ENCODE measurements around the gene TUFT1. TPM values are rescaled to one million over a fixed set of nuclear protein-coding genes. Genes with fewer than 3 reads are reported as not detected.

TUFT1 gene
- polyA plus RNA-seq, 3 donors = 1.5 to 1.7 (median 1.6) TPM

- WGBS (ENCODE audit: insufficient coverage) = no CpG with 5 or more reads among the region's 4 CpGs
- peaks cover 0 to 5% of the 10 kb centered on the region in 2 donors for H3K36me3 Mint-ChIP-seq
- peaks cover 12 to 18% (median 14%) of the 10 kb centered on the region in 3 donors for H3K27me3 Mint-ChIP-seq (ENCODE audit: low read depth in 3 of 3)
- no peak overlapping the region for H3K4me2 ChIP-seq (replicated peaks; ENCODE audit: extremely low read depth, low read length, poor library complexity, severe bottlenecking)
- peaks cover 11% of the 10 kb centered on the region for H3K4me1 Mint-ChIP-seq
- H3K36me3 ChIP-seq (replicated peaks in 1 of 2; ENCODE audit: control insufficient read depth in 1 of 2, insufficient read depth in 2 of 2, low read length in 2 of 2) = no peaks in the 10 kb centered on the region
- no peak overlapping the region for H3K4me3 Mint-ChIP-seq
- no peaks in the 10 kb centered on the region for H3K9me3 Mint-ChIP-seq
- H2AFZ ChIP-seq (ENCODE audit: insufficient read depth, low read depth, low read length, poor library complexity, severe bottlenecking) = no peak overlapping the region
- H3K79me2 ChIP-seq (ENCODE audit: insufficient read depth, low read length) = no peaks in the 10 kb centered on the region
- peaks cover 1 to 2% of the 10 kb centered on the region in 2 donors for H3K4me1 ChIP-seq (ENCODE audit: control insufficient read depth in 1 of 2, insufficient read depth in 2 of 2, low read length in 2 of 2)
- DNase-seq = no peak
- no peak for TF ChIP-seq CTCF (IDR thresholded peaks at IDR 0.05)
- no peaks in the 10 kb centered on the region for H3K9me3 ChIP-seq (replicated peaks in 1 of 2; ENCODE audit: control insufficient read depth in 1 of 2, insufficient read depth in 1 of 2, low read length in 2 of 2)
- no peak overlapping the region for H3K4me3 ChIP-seq (replicated peaks in 1 of 3; ENCODE audit: low read depth in 2 of 3, low read length in 3 of 3)
- intact Hi-C loops (cut with micrococcal nuclease) = no loop called here
- peaks cover 5 to 16% of the 10 kb centered on the region in 2 donors for H3K27me3 ChIP-seq (ENCODE audit: control insufficient read depth in 2 of 2, insufficient read depth in 2 of 2, low read length in 2 of 2)
- no peaks in the 10 kb centered on the region for H4K20me1 ChIP-seq (ENCODE audit: insufficient read depth, low read length)
- H3K9ac ChIP-seq (ENCODE audit: insufficient read depth, low read length, poor library complexity, severe bottlenecking) = no peak overlapping the region
- no peak overlapping the region for H3K27ac Mint-ChIP-seq
- H3K27ac ChIP-seq (ENCODE audit: low read depth in 1 of 2, low read length in 2 of 2) = no peak overlapping the region
These were observed 6.2 kb downstream of the TUFT1 start for GRCh38 chr1:151546011-151546925.

- no peak overlapping the region for H3K4me2 ChIP-seq (replicated peaks; ENCODE audit: extremely low read depth, low read length, poor library complexity, severe bottlenecking)
- Mint-ChIP-seq H3K36me3 (no peaks in the 10 kb centered on the region), H3K4me1 (peaks cover 6% of the 10 kb centered on the region), H3K4me3 (no peak overlapping the region), H3K27me3 (ENCODE audit: low read depth in 3 of 3) (peaks cover 2 to 8% (median 8%) of the 10 kb centered on the region in 3 donors), H3K27ac (peak overlapping the region in 1 of 7 donors; percentile 62), H3K9me3 (no peaks in the 10 kb centered on the region)
- no peak for TF ChIP-seq CTCF (IDR thresholded peaks at IDR 0.05)
- H3K79me2 ChIP-seq (ENCODE audit: insufficient read depth, low read length) = no peaks in the 10 kb centered on the region
- no peak overlapping the region for H3K27ac ChIP-seq (ENCODE audit: low read depth in 1 of 2, low read length in 2 of 2)
- intact Hi-C loops (cut with micrococcal nuclease) = no loop called here
- no peak overlapping the region for H3K4me3 ChIP-seq (replicated peaks in 1 of 3; ENCODE audit: low read depth in 2 of 3, low read length in 3 of 3)
- H2AFZ ChIP-seq (ENCODE audit: insufficient read depth, low read depth, low read length, poor library complexity, severe bottlenecking) = no peak overlapping the region
- no peak for DNase-seq
- no peaks in the 10 kb centered on the region for H4K20me1 ChIP-seq (ENCODE audit: insufficient read depth, low read length)
- H3K36me3 ChIP-seq (replicated peaks in 1 of 2; ENCODE audit: control insufficient read depth in 1 of 2, insufficient read depth in 2 of 2, low read length in 2 of 2) = no peaks in the 10 kb centered on the region
- H3K9ac ChIP-seq (ENCODE audit: insufficient read depth, low read length, poor library complexity, severe bottlenecking) = no peak overlapping the region
- peaks cover 0 to 6% of the 10 kb centered on the region in 2 donors for H3K27me3 ChIP-seq (ENCODE audit: control insufficient read depth in 2 of 2, insufficient read depth in 2 of 2, low read length in 2 of 2)
- H3K9me3 ChIP-seq (replicated peaks in 1 of 2; ENCODE audit: control insufficient read depth in 1 of 2, insufficient read depth in 1 of 2, low read length in 2 of 2) = no peaks in the 10 kb centered on the region
- 42% methylated on average over 5 of the region's 7 CpGs for WGBS (ENCODE audit: insufficient coverage)
- H3K4me1 ChIP-seq (ENCODE audit: control insufficient read depth in 1 of 2, insufficient read depth in 2 of 2, low read length in 2 of 2) = no peaks in the 10 kb centered on the region
These were observed 7.2 kb downstream of the TUFT1 start for GRCh38 chr1:151547119-151547899.

Data from CD14-positive monocyte (primary cell).